HG03139 (cell line): ENCODE measurements around the gene ZFP90.
A peak's percentile ranks its signal among the peaks of the same experiment; 100 is the strongest.
"Not testable (repeated sequence)": the region's sequence is repeated elsewhere in the genome, so short reads cannot be mapped to it uniquely, and the experiment has no call there.

Experiments
- ATAC-seq: cut with Tn5 transposase; IDR thresholded peaks from one replicate; pipeline ENCODE4 v1.9.1; 2021; ENCODE audit not compliant: unreplicated experiment

The ZFP90 gene

GRCh38 chr16:68517606-68518166 lies 21.4 kb upstream of the ZFP90 start:
- ATAC-seq: no peak

- no peak for ATAC-seq
Measured at GRCh38 chr16:68519225-68519745, 19.8 kb upstream of the ZFP90 start.

DNA sequence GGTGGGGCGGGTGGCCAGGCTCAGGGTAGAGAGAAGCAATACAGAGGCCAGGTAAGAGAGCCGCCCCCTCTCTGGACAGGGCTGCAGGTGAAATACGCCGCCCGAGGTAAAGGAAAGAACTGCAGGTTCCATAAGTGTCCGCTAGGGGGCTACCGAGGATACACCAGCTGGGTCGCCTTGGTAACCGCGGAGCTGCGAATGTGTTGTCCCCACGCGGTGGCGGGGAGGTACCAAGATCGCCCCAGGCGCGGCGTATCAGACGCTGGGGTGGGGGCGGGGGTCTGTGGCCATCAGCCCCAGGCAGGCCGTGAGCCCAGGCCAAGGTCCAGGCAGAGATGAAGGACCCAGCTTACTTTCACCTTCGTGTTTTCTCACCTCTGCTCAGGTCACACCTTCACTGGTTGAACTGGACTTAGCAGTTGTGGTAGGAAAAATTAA lies 18.4 kb upstream of the ZFP90 start:
- peak; percentile 72 for ATAC-seq

GRCh38 chr16:68524069-68524820 lies 14.8 kb upstream of the ZFP90 start:
- no peak for ATAC-seq

DNA sequence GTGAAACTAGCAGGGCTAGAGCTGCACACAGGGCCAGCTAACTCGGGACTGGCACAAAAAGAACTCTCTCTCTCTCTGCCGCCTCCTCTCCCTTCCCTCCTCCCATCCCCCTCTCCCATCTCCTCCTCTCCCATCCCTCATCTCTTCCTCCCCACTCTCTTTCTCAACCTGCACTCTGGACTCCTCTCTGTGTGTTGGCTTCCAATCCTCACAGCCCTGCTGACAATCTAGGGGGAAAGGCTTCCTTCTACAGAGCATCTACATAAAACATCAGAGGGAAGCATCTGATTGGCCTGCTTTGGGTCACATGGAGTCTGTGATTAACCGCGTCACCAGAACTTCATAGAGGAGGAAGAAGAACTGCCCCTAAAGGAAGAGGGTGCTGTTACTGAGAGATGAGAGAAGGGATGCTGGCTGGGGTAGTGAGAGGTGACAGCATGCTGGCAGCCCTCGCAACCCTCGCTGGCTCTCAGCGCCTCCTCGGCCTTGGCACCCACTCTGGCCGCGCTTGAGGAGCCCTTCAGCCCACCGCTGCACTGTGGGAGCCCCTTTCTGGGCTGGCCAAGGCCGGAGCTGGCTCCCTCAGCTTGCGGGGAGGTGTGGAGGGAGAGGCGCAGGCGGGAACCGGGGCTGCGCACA lies 12.8 kb upstream of the ZFP90 start:
- no peak for ATAC-seq

- no peak for ATAC-seq
Measured at GRCh38 chr16:68526782-68527145, 12.3 kb upstream of the ZFP90 start.

GRCh38 chr16:68528233-68528632 lies 10.9 kb upstream of the ZFP90 start:
- peak; percentile 17 for ATAC-seq

DNA sequence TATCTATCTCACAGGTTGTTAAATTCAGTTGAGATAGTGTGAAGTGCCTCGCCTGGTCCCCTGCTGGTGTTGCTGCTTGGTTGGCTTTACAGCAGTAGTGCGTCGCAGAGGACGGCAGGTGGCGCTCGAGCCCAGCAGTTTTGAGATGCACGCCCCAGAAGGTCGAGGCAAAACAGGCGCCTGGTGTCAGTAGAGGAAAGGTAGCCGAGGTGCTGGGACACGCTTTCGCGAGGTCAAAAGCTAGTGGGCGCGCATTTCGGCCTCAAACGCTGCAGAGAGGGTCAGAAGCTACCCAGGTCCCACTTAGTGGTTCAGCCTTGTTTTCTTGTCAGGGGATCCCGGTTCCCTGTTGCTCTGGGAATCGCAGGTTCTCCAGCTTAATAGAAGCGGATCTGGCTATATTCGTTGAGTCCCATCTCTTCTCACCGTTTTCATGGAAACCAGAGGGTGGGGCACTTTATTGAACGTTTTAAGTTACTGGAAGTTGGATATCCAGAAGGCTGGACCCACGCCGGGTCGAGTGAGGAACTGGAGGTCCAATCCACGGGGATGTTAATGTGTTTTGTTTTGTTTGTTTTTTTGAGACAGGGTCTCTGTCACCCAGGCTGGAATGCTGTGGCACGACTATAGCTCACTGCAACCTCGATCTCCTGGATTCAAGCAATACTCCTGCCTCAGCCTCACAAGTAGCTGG lies 10.3 kb upstream of the ZFP90 start:
- peak; percentile 70 for ATAC-seq

DNA sequence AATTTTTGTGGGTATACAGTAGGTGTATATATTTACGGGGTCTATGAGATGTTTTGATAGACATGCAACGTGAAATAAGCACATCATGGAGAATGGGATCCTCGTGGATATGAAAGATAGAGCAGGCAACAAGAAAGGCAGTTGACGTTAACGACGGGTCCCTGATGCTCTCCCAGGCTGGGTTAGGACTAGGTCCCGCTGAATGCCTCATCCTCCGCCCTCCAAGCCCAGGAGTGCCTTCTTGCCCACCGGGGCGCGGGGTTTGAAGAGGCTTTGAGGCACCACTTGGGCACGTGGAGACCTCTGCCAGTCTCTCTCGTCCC lies 9.5 kb upstream of the ZFP90 start:
- ATAC-seq: no peak

GRCh38 chr16:68529931-68530701 lies 9.0 kb upstream of the ZFP90 start:
- ATAC-seq: peak; percentile 66

DNA sequence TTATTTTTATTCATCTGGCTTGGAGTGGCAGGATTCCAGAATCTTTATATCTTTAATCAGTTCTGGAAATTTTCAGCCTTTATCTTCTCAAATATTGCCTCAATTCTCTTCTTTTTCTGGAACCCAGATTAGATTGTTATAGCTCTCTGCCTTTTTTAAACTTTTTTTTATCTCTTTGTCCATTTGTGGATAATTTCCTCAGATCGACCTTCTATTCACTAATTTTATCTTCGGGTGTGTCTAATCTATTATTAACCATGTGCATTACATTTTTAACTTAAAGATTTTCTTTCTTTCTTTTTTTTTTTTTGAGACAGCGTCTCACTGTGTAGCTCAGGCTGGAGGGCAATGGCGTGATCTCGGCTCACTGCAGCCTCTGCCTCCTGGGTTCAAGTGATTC lies 5.2 kb upstream of the ZFP90 start:
- ATAC-seq: no peak

GRCh38 chr16:68535331-68535730 lies 3.8 kb upstream of the ZFP90 start:
- ATAC-seq: no peak

GRCh38 chr16:68539711-68540239 lies 684 bp downstream of the ZFP90 start:
- no peak for ATAC-seq

- no peak for ATAC-seq
Measured at GRCh38 chr16:68548947-68549346, 9.9 kb downstream of the ZFP90 start.

DNA sequence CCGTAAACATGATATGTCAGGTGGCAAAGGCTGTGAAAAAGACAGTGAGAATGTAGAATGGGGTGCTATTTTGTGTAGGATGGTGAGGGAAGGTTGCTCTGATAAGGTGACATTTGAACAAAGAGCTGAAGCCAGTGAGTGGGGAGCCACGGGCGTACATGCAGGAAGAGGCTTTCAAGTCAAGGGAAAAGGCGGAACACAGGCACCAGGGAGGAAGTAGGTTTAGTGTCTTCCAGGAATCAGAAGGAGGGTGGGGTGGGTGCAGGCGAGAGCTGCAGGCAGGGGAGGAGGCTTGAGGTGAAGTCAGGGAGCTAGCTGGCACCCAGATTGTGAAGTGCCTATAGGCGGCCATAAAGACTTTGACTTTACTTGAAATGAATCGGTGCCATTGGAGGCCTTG lies 14.1 kb downstream of the ZFP90 start:
- ATAC-seq: no peak

- not testable (repeated sequence) for ATAC-seq
Measured at GRCh38 chr16:68560341-68560740, 21.2 kb downstream of the ZFP90 start.

GRCh38 chr16:68563631-68564381 lies 24.7 kb downstream of the ZFP90 start:
- no peak for ATAC-seq

GRCh38 chr16:68564382-68564985 lies 25.4 kb downstream of the ZFP90 start:
- no peak for ATAC-seq

- no peak for ATAC-seq
Measured at GRCh38 chr16:68574479-68574878, 35.4 kb downstream of the ZFP90 start.

DNA sequence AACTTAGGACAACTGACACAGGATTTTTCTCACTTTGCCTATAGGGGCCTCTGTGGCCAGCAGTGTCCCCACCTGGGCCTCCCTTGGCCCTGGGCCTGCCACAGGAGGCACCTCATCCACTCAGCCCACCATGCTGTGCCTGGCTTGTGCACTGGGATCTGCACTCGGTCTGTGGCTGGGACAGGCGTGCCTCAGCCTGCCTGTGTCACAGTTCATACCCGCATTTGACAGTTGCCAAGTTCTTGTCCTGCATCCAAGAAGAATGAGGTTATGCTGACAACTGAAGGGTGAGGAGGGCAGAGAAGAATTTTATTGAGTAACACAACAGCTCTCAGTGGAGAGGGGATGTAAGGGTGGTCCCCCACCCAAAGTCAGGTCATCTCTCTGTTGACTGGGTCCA lies 36.0 kb downstream of the ZFP90 start:
- ATAC-seq: no peak
